IMR-90 (cell line): ENCODE data around the gene SOX8.

ENCODE experiments used
- POLR2A ChIP-seq: IDR thresholded peaks from 2 replicates; pipeline ENCODE4 v1.6.1; 2012; ENCODE audit warnings: mild to moderate bottlenecking, low read depth, low read length
- RFX5 ChIP-seq: IDR thresholded peaks from 2 replicates; pipeline ENCODE4 v1.8.0; 2012; ENCODE audit warnings: low read depth, mild to moderate bottlenecking, low read length, moderate library complexity

GRCh38 chr16:1006781-1007180 is 25.2 kb downstream of the SOX8 start:
- TF ChIP-seq RFX5 (no peak), POLR2A (no peak)
